Subcutaneous abdominal adipose tissue (tissue), 5 donors: Measurements from ENCODE around the gene TAX1BP3.

Experiments
- H3K27ac ChIP-seq: one replicate; pipeline ENCODE4 v1.7.0; 2013; ENCODE audit warnings: low read depth, mild to moderate bottlenecking, inconsistent platforms, low read length, moderate library complexity
- H3K27me3 ChIP-seq, 5 donors: one replicate each; pipeline ENCODE4 v1.7.0; 2013; ENCODE audit warnings: low read length in 5 of 5, inconsistent platforms in 1 of 5; ENCODE audit not compliant: control insufficient read depth in 5 of 5, insufficient read depth in 4 of 5
- H3K36me3 ChIP-seq, 5 donors: one replicate each; pipeline ENCODE4 v1.7.0; 2013; ENCODE audit warnings: low read length in 5 of 5; ENCODE audit not compliant: control insufficient read depth in 5 of 5, insufficient read depth in 5 of 5
- H3K4me1 ChIP-seq, 5 donors: one replicate each; pipeline ENCODE4 v1.7.0; 2013; ENCODE audit warnings: low read length in 5 of 5, mild to moderate bottlenecking in 3 of 5, moderate library complexity in 1 of 5; ENCODE audit not compliant: control insufficient read depth in 5 of 5, insufficient read depth in 5 of 5
- H3K4me3 ChIP-seq, 5 donors: one replicate each; pipeline ENCODE4 v1.7.0; 2013; ENCODE audit warnings: low read length in 5 of 5, low read depth in 1 of 5
- H3K9ac ChIP-seq, 5 donors: one replicate each; pipeline ENCODE4 v1.7.0; 2013; ENCODE audit warnings: low read length in 5 of 5, mild to moderate bottlenecking in 4 of 5, moderate library complexity in 3 of 5
- H3K9me3 ChIP-seq, 5 donors: one replicate each; pipeline ENCODE4 v1.7.0; 2013; ENCODE audit warnings: low read length in 5 of 5; ENCODE audit not compliant: control insufficient read depth in 5 of 5
- donor health status: healthy.
- donor health status: healthy.
- donor health status: healthy.
- donor health status: healthy.
- donor health status: healthy.

TAX1BP3 gene

DNA sequence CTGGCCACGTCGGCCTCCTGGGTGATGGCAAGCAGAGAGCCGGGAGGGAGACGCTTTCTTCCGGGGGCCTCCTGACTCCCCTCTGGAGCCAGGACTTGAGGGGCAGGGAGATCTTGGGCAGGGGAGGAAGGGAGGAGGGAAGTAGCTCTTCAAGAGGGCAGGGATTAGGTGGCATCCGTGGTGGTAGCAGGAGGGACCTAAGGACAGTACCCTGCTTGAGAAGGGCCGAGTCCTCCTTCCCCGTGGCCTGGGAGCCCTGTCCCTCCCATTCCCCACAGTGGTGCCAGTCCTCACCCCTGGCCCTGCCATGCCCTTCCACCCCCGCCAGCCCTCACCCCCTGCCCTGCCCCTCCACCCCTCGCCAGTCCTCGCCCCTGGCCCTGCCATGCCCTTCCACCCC, 12.6 kb downstream of the TAX1BP3 start:
- Histone ChIP-seq H3K36me3 (peaks cover 0 to 44% (median 9%) of the 10 kb centered on the region in 5 donors), H3K9me3 (no peaks in the 10 kb centered on the region), H3K4me1 (peaks cover 0 to 26% (median 24%) of the 10 kb centered on the region in 5 donors), H3K27me3 (no peaks in the 10 kb centered on the region), H3K4me3 (no peak overlapping the region), H3K9ac (no peak overlapping the region), H3K27ac (no peak overlapping the region)

DNA sequence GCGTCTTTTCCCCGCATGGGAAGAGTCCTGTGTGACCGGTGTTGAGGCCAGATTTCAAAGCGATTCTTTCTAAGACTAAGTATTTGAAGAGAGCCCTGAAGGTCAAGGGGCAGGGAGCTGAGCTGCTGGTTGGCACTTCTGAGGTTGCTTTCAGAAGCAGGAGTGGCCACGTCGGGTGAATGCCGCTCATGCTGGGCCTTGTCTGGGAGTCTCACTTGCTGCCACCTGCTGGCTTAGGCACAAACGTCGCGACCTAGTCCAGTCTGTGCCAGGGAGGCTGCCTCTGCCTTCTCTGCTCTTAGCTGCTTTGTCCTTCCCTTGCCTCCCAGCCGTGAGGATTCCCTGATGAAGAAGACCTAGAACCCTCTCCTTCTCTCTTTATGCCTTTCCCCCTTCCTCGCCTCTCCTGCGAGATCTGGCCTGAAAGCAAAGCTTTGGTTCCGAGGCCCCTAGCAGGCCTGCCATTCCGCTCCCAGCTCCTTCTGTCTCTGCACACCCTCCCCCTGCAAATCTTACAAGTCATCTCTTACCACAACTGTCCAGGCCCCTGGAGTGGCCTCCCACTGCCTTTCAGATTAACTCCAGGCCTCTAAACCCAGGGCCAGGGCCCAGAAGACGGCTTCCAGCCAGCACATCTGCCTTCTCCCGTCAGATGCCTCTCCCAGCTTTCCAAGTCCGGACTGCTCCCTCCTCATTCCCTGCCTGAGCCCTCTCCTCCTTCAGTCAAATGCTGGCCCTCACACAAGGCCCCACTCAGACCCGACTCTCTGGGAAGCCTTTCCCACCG, 20.4 kb downstream of the TAX1BP3 start:
- Histone ChIP-seq H3K4me3 (no peak overlapping the region), H3K9ac (peak overlapping the region in 2 of 5 donors; percentile 49 to 67), H3K4me1 (peaks cover 2 to 17% (median 13%) of the 10 kb centered on the region in 5 donors), H3K36me3 (peaks cover 0 to 57% (median 20%) of the 10 kb centered on the region in 5 donors), H3K9me3 (no peaks in the 10 kb centered on the region), H3K27ac (peak overlapping the region; percentile 37), H3K27me3 (no peaks in the 10 kb centered on the region)

DNA sequence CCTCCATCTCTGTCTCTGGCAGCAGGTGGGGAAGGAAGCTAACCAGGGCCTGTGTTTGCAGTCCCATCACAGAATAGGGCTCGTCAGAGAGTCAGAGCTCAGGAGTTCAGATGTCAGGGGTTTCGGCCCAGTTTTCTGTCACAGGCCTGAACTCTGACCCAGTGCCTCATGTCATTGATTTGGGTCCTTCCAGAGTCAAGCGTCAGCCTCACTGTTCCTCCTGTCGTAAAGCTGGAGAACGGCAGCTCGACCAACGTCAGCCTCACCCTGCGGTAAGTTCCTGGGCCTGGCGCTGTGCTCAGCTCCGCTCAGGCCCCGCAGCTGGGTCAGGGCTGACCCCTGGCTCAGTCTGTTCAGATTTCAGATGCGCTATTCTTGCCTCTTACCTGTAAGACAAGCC, 21.1 kb downstream of the TAX1BP3 start:
- no peaks in the 10 kb centered on the region for H3K27me3 ChIP-seq
- H3K4me3 ChIP-seq, result no peak overlapping the region
- H3K27ac ChIP-seq, result peak overlapping the region; percentile 37
- peaks cover 0 to 59% (median 20%) of the 10 kb centered on the region in 5 donors for H3K36me3 ChIP-seq
- H3K4me1 ChIP-seq, result peaks cover 2 to 17% (median 13%) of the 10 kb centered on the region in 5 donors
- peak overlapping the region in 2 of 5 donors; percentile 49 to 67 for H3K9ac ChIP-seq
- H3K9me3 ChIP-seq, result no peaks in the 10 kb centered on the region

DNA sequence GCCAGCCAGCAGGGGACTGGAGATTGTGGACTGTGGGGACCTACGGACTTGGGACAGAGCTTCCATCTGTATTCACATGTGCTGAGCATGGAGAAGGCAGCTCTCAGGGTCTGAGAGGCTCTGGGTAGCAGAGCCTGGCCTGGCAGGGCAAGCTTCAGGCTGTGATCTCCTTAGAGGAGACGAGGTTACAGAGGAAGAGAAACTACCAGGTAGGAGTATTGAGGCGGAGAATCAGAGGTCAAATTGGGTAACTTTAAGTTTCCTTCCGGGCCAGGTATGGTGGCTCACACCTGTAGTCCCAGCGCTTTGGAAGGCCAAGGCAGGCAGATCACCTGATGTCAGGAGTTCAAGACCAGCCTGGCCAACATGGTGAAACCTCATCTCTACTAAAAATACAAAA, 23.1 kb downstream of the TAX1BP3 start:
- Histone ChIP-seq H3K9me3 (no peaks in the 10 kb centered on the region), H3K36me3 (peaks cover 0 to 67% (median 26%) of the 10 kb centered on the region in 5 donors), H3K27ac (no peak overlapping the region), H3K4me1 (peaks cover 2 to 17% (median 13%) of the 10 kb centered on the region in 5 donors), H3K4me3 (no peak overlapping the region), H3K27me3 (no peaks in the 10 kb centered on the region), H3K9ac (no peak overlapping the region)

DNA sequence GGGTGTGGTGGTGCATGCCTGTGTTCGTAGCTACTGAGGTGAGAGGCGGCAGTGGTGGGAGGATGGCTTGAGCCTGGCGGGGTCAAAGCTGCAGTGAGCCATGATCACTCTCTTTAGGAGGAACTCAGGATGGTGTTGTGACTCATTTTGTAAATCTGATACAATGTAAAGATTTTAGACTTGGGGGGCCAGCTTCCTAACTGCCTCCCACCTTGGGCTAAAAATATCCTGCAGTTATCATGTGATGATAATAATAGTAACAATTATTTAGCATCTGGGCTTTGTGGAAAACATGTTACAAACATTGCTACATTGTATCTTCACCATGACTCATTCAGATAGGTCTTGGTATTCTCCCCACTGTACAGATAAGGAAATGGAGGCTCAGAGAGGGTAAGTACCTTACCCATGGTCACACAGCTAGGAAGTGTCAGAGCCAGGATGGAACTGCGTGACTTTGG, 24.5 kb downstream of the TAX1BP3 start:
- peaks cover 0 to 61% (median 27%) of the 10 kb centered on the region in 5 donors for H3K36me3 ChIP-seq
- no peak overlapping the region for H3K4me3 ChIP-seq
- H3K9me3 ChIP-seq, result no peaks in the 10 kb centered on the region
- H3K4me1 ChIP-seq, result peaks cover 2 to 17% (median 13%) of the 10 kb centered on the region in 5 donors
- no peak overlapping the region for H3K27ac ChIP-seq
- H3K27me3 ChIP-seq, result no peaks in the 10 kb centered on the region
- no peak overlapping the region for H3K9ac ChIP-seq

DNA sequence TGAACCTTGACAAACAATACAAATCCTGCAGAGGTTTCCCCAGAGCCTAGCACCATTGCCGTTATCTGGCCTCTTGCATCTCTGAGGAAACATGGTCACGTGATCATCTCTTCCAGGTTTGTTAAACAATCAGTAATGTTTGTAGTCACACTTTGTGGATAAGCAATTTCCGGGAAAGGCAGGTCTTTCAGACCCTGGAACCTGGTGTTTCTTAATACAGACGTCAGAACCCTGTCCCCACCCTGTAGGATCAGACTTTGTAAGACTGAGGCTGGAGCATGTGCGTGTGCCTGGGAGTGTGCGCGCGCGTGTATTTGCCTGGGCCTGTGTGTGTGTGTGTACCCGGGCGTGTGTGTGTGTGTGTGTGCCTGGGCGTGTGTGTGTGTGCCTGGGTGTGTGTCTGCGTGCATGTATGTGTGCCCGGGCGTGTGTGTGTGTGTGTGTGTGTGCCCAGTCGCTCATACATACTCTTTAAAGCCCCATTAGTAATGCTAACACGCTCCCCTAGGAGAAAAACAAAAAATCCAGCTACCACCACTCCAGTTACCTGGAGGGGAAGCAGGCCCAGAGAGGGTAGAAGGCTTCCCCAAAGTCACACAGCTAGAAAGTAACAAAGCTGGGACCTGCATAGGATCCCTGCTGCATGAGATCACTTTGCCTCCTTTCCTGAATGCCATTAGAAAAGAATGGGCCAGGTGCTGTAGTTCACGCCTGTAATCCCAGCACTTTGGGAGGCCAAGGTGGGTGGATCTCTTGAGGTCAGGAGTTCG, 26.5 kb downstream of the TAX1BP3 start:
- Histone ChIP-seq H3K36me3 (peaks cover 0 to 47% (median 24%) of the 10 kb centered on the region in 5 donors), H3K27ac (no peak overlapping the region)

DNA sequence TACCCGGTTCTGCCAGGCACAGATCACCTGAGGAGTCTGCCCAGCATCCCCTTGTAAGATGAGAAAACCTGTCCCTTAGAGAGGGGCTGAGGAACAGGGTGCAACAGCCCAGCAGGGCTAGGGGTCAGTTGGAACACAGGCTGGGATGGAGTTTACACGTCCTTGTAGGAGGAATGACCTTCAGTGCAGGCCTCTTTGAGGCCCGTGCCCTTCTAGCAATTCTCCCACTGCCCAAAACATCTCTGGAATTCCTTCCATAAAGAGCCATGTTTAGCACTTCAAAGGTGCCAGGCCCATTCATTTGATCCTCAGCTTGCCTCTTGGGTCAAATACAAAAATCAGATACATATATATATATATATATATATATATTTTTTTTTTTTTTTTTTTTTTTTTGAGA, 27.4 kb downstream of the TAX1BP3 start:
- Histone ChIP-seq H3K27ac (no peak overlapping the region), H3K9ac (no peak overlapping the region), H3K36me3 (peaks cover 0 to 47% (median 24%) of the 10 kb centered on the region in 5 donors), H3K4me3 (no peak overlapping the region), H3K4me1 (peaks cover 0 to 19% (median 15%) of the 10 kb centered on the region in 5 donors), H3K27me3 (no peaks in the 10 kb centered on the region), H3K9me3 (no peaks in the 10 kb centered on the region)

More for the DNA sequence above, 26.5 kb downstream of the TAX1BP3 start:
- Histone ChIP-seq H3K27me3 (no peaks in the 10 kb centered on the region), H3K9me3 (no peaks in the 10 kb centered on the region), H3K9ac (no peak overlapping the region), H3K4me1 (peaks cover 0 to 13% (median 12%) of the 10 kb centered on the region in 5 donors), H3K4me3 (no peak overlapping the region)

DNA sequence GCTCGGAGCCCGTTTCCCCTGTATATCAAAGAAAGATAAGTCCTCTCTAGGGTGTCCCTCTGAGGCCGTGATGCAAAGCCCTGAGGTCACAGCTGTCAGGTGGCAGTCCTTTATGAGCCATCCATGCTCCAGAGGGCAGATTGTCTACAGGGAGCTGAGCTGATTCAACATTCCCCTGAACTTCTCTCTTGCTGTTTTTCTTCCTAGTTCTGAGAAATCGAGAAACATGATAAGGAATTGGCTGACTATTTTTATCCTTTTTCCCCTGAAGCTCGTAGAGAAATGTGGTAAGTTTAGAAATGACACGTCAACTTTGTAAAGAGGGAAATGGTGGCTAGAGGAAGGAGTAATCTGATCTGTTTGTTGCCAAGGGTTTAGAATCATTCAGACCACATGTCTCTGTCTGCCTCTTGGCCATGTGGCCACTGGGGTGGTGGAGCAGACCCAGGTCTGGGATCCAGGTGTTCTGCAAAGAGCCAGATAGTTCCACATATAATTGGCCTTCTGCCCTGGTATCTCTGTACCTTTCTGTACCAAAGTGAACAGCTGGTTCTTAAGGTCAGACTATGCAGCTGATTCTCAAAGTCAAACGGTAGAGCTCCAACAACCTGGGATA, 28.3 kb downstream of the TAX1BP3 start:
- no peaks in the 10 kb centered on the region for H3K9me3 ChIP-seq
- H3K36me3 ChIP-seq, result peaks cover 0 to 43% (median 21%) of the 10 kb centered on the region in 5 donors
- H3K9ac ChIP-seq, result peak overlapping the region in 3 of 5 donors; percentile 10 to 26 (median 11)
- peaks cover 0 to 27% (median 21%) of the 10 kb centered on the region in 5 donors for H3K4me1 ChIP-seq
- no peaks in the 10 kb centered on the region for H3K27me3 ChIP-seq
- no peak overlapping the region for H3K27ac ChIP-seq
- H3K4me3 ChIP-seq, result no peak overlapping the region

DNA sequence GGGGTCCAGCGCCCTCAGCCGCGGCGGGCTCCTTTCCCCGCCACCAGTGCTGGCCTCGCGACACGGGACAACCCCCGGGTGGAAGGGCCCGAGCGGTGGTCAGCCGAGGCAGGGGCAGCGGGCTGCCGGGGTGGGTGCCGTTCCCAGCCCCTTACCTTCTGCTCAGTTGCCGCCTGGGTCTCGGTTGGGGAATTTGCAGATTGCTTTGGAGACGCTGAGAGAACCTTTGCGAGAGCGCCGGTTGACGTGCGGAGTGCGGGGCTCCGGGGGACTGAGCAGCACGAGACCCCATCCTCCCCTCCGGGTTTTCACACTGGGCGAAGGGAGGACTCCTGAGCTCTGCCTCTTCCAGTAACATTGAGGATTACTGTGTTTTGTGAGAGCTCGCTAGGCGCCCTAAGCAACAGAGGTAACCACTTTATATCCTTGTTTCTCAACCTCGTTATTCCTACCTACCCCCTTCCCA, 31.4 kb downstream of the TAX1BP3 start:
- peak overlapping the region; percentile 91 for H3K27ac ChIP-seq
- H3K27me3 ChIP-seq, result no peaks in the 10 kb centered on the region
- H3K36me3 ChIP-seq, result peaks cover 0 to 26% (median 17%) of the 10 kb centered on the region in 5 donors
- peaks cover 2 to 45% (median 35%) of the 10 kb centered on the region in 5 donors for H3K4me1 ChIP-seq
- H3K4me3 ChIP-seq, result peak overlapping the region; percentile 66 to 97 (median 92)
- H3K9ac ChIP-seq, result peak overlapping the region in 4 of 5 donors; percentile 83 to 93 (median 87)
- H3K9me3 ChIP-seq, result no peaks in the 10 kb centered on the region
